Liver (tissue), 9 donors: Measurements from ENCODE around the gene ODAD3. TPM values are rescaled to one million over a fixed set of nuclear protein-coding genes. Genes with fewer than 3 reads are reported as not detected.
A peak's percentile ranks its signal among the peaks of the same experiment; 100 is the strongest.

Experiments
- DNase-seq: peaks from one replicate; pipeline ENCODE4 v3.0.0-alpha.2; 2017; ENCODE audit warnings: low spot score
- H3K27ac ChIP-seq, 2 donors: one replicate each; pipeline ENCODE4 v1.7.0; 2013; ENCODE audit warnings: inconsistent platforms in 2 of 2, low read length in 2 of 2, control low read depth in 1 of 2, low read depth in 1 of 2, mild to moderate bottlenecking in 1 of 2
- H3K27me3 ChIP-seq, 4 donors: one replicate each; pipeline versions ENCODE4 v1.6.1 to v1.7.0; 2013; ENCODE audit warnings: low read length in 3 of 4, inconsistent platforms in 1 of 4, mild to moderate bottlenecking in 1 of 4, moderate library complexity in 1 of 4; ENCODE audit not compliant: control insufficient read depth in 4 of 4, insufficient read depth in 4 of 4
- H3K36me3 ChIP-seq, 4 donors: one replicate each; pipeline versions ENCODE4 v1.6.1 to v1.7.0; 2013; ENCODE audit warnings: low read length in 3 of 4, mild to moderate bottlenecking in 3 of 4, low read depth in 1 of 4, moderate library complexity in 1 of 4; ENCODE audit not compliant: control insufficient read depth in 4 of 4, insufficient read depth in 3 of 4
- H3K4me1 ChIP-seq, 4 donors: one replicate each; pipeline versions ENCODE4 v1.6.1 to v1.7.0; 2013; ENCODE audit warnings: low read length in 3 of 4, mild to moderate bottlenecking in 3 of 4, moderate library complexity in 1 of 4; ENCODE audit not compliant: control insufficient read depth in 4 of 4, insufficient read depth in 4 of 4
- H3K4me3 ChIP-seq, 3 donors: one replicate each; pipeline versions ENCODE4 v1.6.1 to v1.7.0; 2013; ENCODE audit warnings: low read length in 3 of 3, control low read depth in 1 of 3, low read depth in 1 of 3, mild to moderate bottlenecking in 1 of 3
- H3K9ac ChIP-seq, 2 donors: one replicate each; pipeline ENCODE4 v1.7.0; 2013; ENCODE audit warnings: low read length in 2 of 2, mild to moderate bottlenecking in 2 of 2, moderate library complexity in 2 of 2, control low read depth in 1 of 2, low read depth in 1 of 2
- H3K9me3 ChIP-seq, 4 donors: one replicate each; pipeline versions ENCODE4 v1.6.1 to v1.7.0; 2013; ENCODE audit warnings: low read length in 3 of 4; ENCODE audit not compliant: control insufficient read depth in 4 of 4
- EGR1 ChIP-seq, 2 donors: IDR thresholded peaks; 2 replicates each; pipeline ENCODE4 v1.6.1; 2016 to 2018; ENCODE audit warnings: antibody characterized with exemption in 2 of 2, low read depth in 2 of 2
- FOXA1 ChIP-seq: IDR thresholded peaks from 2 replicates; pipeline ENCODE4 v1.6.1; 2016; ENCODE audit warnings: antibody characterized with exemption
- FOXA2 ChIP-seq: IDR thresholded peaks from 2 replicates; pipeline ENCODE4 v1.6.1; 2016; ENCODE audit warnings: antibody characterized with exemption
- GABPA ChIP-seq, 2 donors: IDR thresholded peaks in 1 of 2; conservative IDR thresholded peaks in 1 of 2; 2 replicates each; pipeline ENCODE4 v1.6.1; 2016; ENCODE audit warnings: antibody characterized with exemption in 2 of 2, mild to moderate bottlenecking in 1 of 2, moderate library complexity in 1 of 2
- HNF4A ChIP-seq, 2 donors: conservative IDR thresholded peaks; 2 replicates each; pipeline ENCODE4 v1.6.1; 2016; ENCODE audit warnings: antibody characterized with exemption in 2 of 2, mild to moderate bottlenecking in 2 of 2
- HNF4G ChIP-seq: IDR thresholded peaks from 2 replicates; pipeline ENCODE4 v1.6.1; 2016; ENCODE audit warnings: antibody characterized with exemption
- JUND ChIP-seq, 2 donors: IDR thresholded peaks; 2 replicates each; pipeline ENCODE4 v1.6.1; 2016; ENCODE audit warnings: antibody characterized with exemption in 2 of 2
- MAX ChIP-seq: IDR thresholded peaks from 2 replicates; pipeline ENCODE4 v1.6.1; 2016; ENCODE audit warnings: antibody characterized with exemption
- NR2F2 ChIP-seq: IDR thresholded peaks from 2 replicates; pipeline ENCODE4 v1.6.1; 2016; ENCODE audit warnings: antibody characterized with exemption
- RAD21 ChIP-seq, 2 donors: IDR thresholded peaks; 2 replicates each; pipeline ENCODE4 v1.6.1; 2016; ENCODE audit warnings: antibody characterized with exemption in 2 of 2, mild to moderate bottlenecking in 2 of 2
- REST ChIP-seq: IDR thresholded peaks from 2 replicates; pipeline ENCODE4 v1.6.1; 2016; ENCODE audit warnings: antibody characterized with exemption, mild to moderate bottlenecking
- RXRA ChIP-seq, 2 donors: IDR thresholded peaks; 2 replicates each; pipeline ENCODE4 v1.6.1; 2017 to 2018; ENCODE audit warnings: antibody characterized with exemption in 2 of 2, mild to moderate bottlenecking in 1 of 2
- SP1 ChIP-seq: IDR thresholded peaks from 2 replicates; pipeline ENCODE4 v1.6.1; 2018; ENCODE audit warnings: antibody characterized with exemption, mild to moderate bottlenecking
- TAF1 ChIP-seq: conservative IDR thresholded peaks from 2 replicates; pipeline ENCODE4 v1.6.1; 2016; ENCODE audit warnings: antibody characterized with exemption, mild to moderate bottlenecking
- YY1 ChIP-seq: IDR thresholded peaks from 2 replicates; pipeline ENCODE4 v1.6.1; 2016; ENCODE audit warnings: antibody characterized with exemption, mild to moderate bottlenecking
- ZBTB33 ChIP-seq: IDR thresholded peaks from 2 replicates; pipeline ENCODE4 v1.6.1; 2016; ENCODE audit warnings: antibody characterized with exemption
- WGBS: extraction: QIAGEN DNeasy Blood & Tissue Kit; methylation state at CpG from one replicate; pipeline ENCODE4 v1.1.7; 2013; 5-methylcytosine and 5-hydroxymethylcytosine counted together
- polyA plus RNA-seq, 2 donors: library from polyadenylated mRNA; stranded (reverse) in 1 of 2; unstranded in 1 of 2; fragments of 200-250 nt in 1 of 2; fragments of >200 nt in 1 of 2; fragmentation: Nextera tagmentation in 1 of 2; extraction: Ambion mirVana in 1 of 2; gene quantifications; one replicate each; pipeline versions ENCODE4 v1.2.1 to v1.2.3, GENCODE V29; 2013 to 2015
- total RNA-seq, 2 donors: library from RNA; depleted of rRNA; stranded (reverse); fragments of >200 nt; gene quantifications; one replicate each; pipeline ENCODE4 v1.2.3, GENCODE V29; 2014
- TF ChIP-seq, protein P1 (sequence below): IDR thresholded peaks from 2 replicates; pipeline ENCODE4 v1.6.1; 2016; ENCODE audit warnings: antibody characterized with exemption
- donor health status: healthy.
- donor health status: healthy.
- donor health status: healthy.
- donor health status: healthy.
- donor health status: healthy.

ODAD3 gene
- total and polyA plus RNA-seq, 4 donors: 0.08 to 0.46 (median 0.21) TPM; not detected in 1

GRCh38 chr19:11421371-11422098 lies 13.4 kb downstream of the ODAD3 start:
- Histone ChIP-seq H3K4me3 (no peak overlapping the region), H3K27ac (peak overlapping the region in 1 of 2 donors; percentile 25), H3K4me1 (peaks cover 8 to 23% (median 12%) of the 10 kb centered on the region in 4 donors), H3K27me3 (no peaks in the 10 kb centered on the region), H3K36me3 (no peaks in the 10 kb centered on the region), H3K9me3 (peaks cover 0 to 2% (median 0%) of the 10 kb centered on the region in 4 donors), H3K9ac (no peak overlapping the region)
- DNase-seq: peak; percentile 65
- no peak for TF ChIP-seq NR2F2
- TF ChIP-seq EGR1 (IDR thresholded peaks at IDR 0.05; ENCODE audit: low read depth in 2 of 2): no peak
- no peak for TF ChIP-seq REST
- no peak for TF ChIP-seq FOXA2
- TF ChIP-seq TAF1: no peak
- no peak for TF ChIP-seq RAD21 (IDR thresholded peaks at IDR 0.05)
- TF ChIP-seq MAX: no peak
- TF ChIP-seq, protein P1, sequence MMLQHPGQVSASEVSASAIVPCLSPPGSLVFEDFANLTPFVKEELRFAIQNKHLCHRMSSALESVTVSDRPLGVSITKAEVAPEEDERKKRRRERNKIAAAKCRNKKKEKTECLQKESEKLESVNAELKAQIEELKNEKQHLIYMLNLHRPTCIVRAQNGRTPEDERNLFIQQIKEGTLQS: no peak
- TF ChIP-seq JUND (IDR thresholded peaks at IDR 0.05): no peak
- no peak for TF ChIP-seq HNF4A (conservative IDR thresholded peaks at IDR 0.05)
- TF ChIP-seq SP1: no peak
- no peak for TF ChIP-seq HNF4G
- TF ChIP-seq RXRA (IDR thresholded peaks at IDR 0.05): no peak
- TF ChIP-seq YY1: no peak
- 15% methylated on average over 36 of the region's 36 CpGs for WGBS

- 9% methylated on average over 46 of the region's 46 CpGs for WGBS
- DNase-seq: no peak
- H3K27ac ChIP-seq: no peak overlapping the region
- H3K36me3 ChIP-seq: no peaks in the 10 kb centered on the region
- peak overlapping the region in 1 of 3 donors; percentile 41 for H3K4me3 ChIP-seq
- H3K4me1 ChIP-seq: peaks cover 8 to 23% (median 12%) of the 10 kb centered on the region in 4 donors
- H3K27me3 ChIP-seq: no peaks in the 10 kb centered on the region
- peaks cover 0 to 2% (median 0%) of the 10 kb centered on the region in 4 donors for H3K9me3 ChIP-seq
- no peak overlapping the region for H3K9ac ChIP-seq
- TF ChIP-seq HNF4G (no peak), GABPA (IDR thresholded peaks at IDR 0.05 in 1 of 2, conservative IDR thresholded peaks at IDR 0.05 in 1 of 2) (no peak), YY1 (no peak), JUND (IDR thresholded peaks at IDR 0.05) (no peak), NR2F2 (no peak), FOXA2 (no peak), RXRA (IDR thresholded peaks at IDR 0.05) (no peak), SP1 (no peak), ZBTB33 (no peak), FOXA1 (no peak), MAX (no peak), REST (no peak), RAD21 (IDR thresholded peaks at IDR 0.05) (no peak), TAF1 (no peak), EGR1 (IDR thresholded peaks at IDR 0.05; ENCODE audit: low read depth in 2 of 2) (no peak), HNF4A (conservative IDR thresholded peaks at IDR 0.05) (no peak)
- TF ChIP-seq, protein P1: no peak
Observed at GRCh38 chr19:11420429-11421370, 14.2 kb downstream of the ODAD3 start.
